Activated CD4-positive, CD25-positive, alpha-beta regulatory T cell (primary cell): ENCODE results near the gene PTEN.
"Not testable (repeated sequence)": the region's sequence is repeated elsewhere in the genome, so short reads cannot be mapped to it uniquely, and the experiment has no call there.

Source experiments
- DNase-seq, 4 experiments: peaks; one replicate each; lab custom pipeline; 2025; lab: John Stamatoyannopoulos, UW

PTEN gene

GRCh38 chr10:87863053-87863943 lies at the start of gene PTEN, which contains the start of gene KLLN:
TSS of gene PTEN (plus strand) at chr10:87863625. CDS start at chr10:87864470, 845 bp downstream.
TSS of gene KLLN (minus strand) at chr10:87863533. CDS start at chr10:87862487, 1,046 bp downstream.
- peak; percentile 53 to 71 (median 59) for DNase-seq

GRCh38 chr10:87816163-87816897 lies 47.1 kb upstream of the PTEN start:
- DNase-seq: no peak

- no peak for DNase-seq
Measured at GRCh38 chr10:87816898-87817608, 46.4 kb upstream of the PTEN start.

GRCh38 chr10:87817609-87818504 lies 45.6 kb upstream of the PTEN start, which contains the start of gene ATAD1:
TSS of gene ATAD1 (minus strand) at chr10:87818226. CDS start at chr10:87814599, 3,627 bp downstream.
- DNase-seq: peak; percentile 55 to 78 (median 74)

- peak; percentile 16 to 47 (median 22) for DNase-seq
Measured at GRCh38 chr10:87818505-87819288, 44.7 kb upstream of the PTEN start.

- DNase-seq: no peak
Measured at GRCh38 chr10:87819289-87819585, 44.2 kb upstream of the PTEN start.

GRCh38 chr10:87826653-87827052 lies 36.8 kb upstream of the PTEN start:
- DNase-seq: no peak

- DNase-seq: no peak
Measured at GRCh38 chr10:87827681-87828080, 35.7 kb upstream of the PTEN start.

- not testable (repeated sequence) for DNase-seq
Measured at GRCh38 chr10:87829051-87829450, 34.4 kb upstream of the PTEN start.

- DNase-seq: no peak
Measured at GRCh38 chr10:87829986-87830729, 33.3 kb upstream of the PTEN start.

GRCh38 chr10:87836098-87836497 lies 27.3 kb upstream of the PTEN start:
- DNase-seq: no peak

GRCh38 chr10:87837445-87837844 lies 26.0 kb upstream of the PTEN start:
- no peak for DNase-seq

GRCh38 chr10:87838650-87839049 lies 24.8 kb upstream of the PTEN start:
- DNase-seq: no peak

- no peak for DNase-seq
Measured at GRCh38 chr10:87841186-87841585, 22.2 kb upstream of the PTEN start.

- DNase-seq: no peak
Measured at GRCh38 chr10:87842220-87842641, 21.2 kb upstream of the PTEN start.

GRCh38 chr10:87842776-87843497 lies 20.5 kb upstream of the PTEN start:
- DNase-seq: no peak

- no peak for DNase-seq
Measured at GRCh38 chr10:87843714-87844113, 19.7 kb upstream of the PTEN start.

GRCh38 chr10:87844837-87845623 lies 18.4 kb upstream of the PTEN start:
- no peak for DNase-seq
